Esophagus (tissue), 2 donors: Measurements from ENCODE around the gene CHST1. TPM values are rescaled to one million over a fixed set of nuclear protein-coding genes. Genes with fewer than 3 reads are reported as not detected.

Experiments
- H3K27ac ChIP-seq, 2 donors: one replicate each; pipeline ENCODE4 v1.5.1; 2013; ENCODE audit warnings: low read depth in 2 of 2, mild to moderate bottlenecking in 2 of 2, inconsistent platforms in 1 of 2, low read length in 1 of 2, moderate library complexity in 1 of 2
- H3K27me3 ChIP-seq, 2 donors: one replicate each; pipeline ENCODE4 v1.6.1; 2013; ENCODE audit warnings: low read length in 2 of 2, control low read depth in 1 of 2, mild to moderate bottlenecking in 1 of 2; ENCODE audit not compliant: insufficient read depth in 2 of 2, control insufficient read depth in 1 of 2
- H3K36me3 ChIP-seq, 2 donors: one replicate each; pipeline ENCODE4 v1.6.1; 2013; ENCODE audit warnings: low read length in 1 of 2; ENCODE audit not compliant: control insufficient read depth in 2 of 2, insufficient read depth in 2 of 2
- H3K4me1 ChIP-seq, 2 donors: one replicate each; pipeline ENCODE4 v1.6.1; 2013; ENCODE audit warnings: low read length in 1 of 2; ENCODE audit not compliant: control insufficient read depth in 2 of 2, insufficient read depth in 2 of 2
- H3K4me3 ChIP-seq, 2 donors: one replicate each; pipeline ENCODE4 v1.5.1; 2013; ENCODE audit warnings: low read length in 2 of 2, mild to moderate bottlenecking in 2 of 2, low read depth in 1 of 2, moderate library complexity in 1 of 2
- H3K9me3 ChIP-seq, 2 donors: one replicate each; pipeline ENCODE4 v1.6.1; 2013; ENCODE audit warnings: mild to moderate bottlenecking in 2 of 2, low read depth in 1 of 2, low read length in 1 of 2, moderate library complexity in 1 of 2; ENCODE audit not compliant: control insufficient read depth in 2 of 2, insufficient read depth in 1 of 2
- WGBS, 2 donors: extraction: QIAGEN DNeasy Blood & Tissue Kit; methylation state at CpG; one replicate each; pipeline ENCODE4 v1.1.7; 2013; 5-methylcytosine and 5-hydroxymethylcytosine counted together
- polyA plus RNA-seq, 2 donors: library from polyadenylated mRNA; stranded (reverse); fragments of 200-250 nt; gene quantifications; one replicate each; pipeline ENCODE4 v1.2.3, GENCODE V29; 2013
- donor health status: healthy with polysubstance abuse.
- donor health status: Bipolar disorder and iron deficiency.

Gene CHST1
- polyA plus RNA-seq, 2 donors: 0.14 to 0.25 TPM

DNA sequence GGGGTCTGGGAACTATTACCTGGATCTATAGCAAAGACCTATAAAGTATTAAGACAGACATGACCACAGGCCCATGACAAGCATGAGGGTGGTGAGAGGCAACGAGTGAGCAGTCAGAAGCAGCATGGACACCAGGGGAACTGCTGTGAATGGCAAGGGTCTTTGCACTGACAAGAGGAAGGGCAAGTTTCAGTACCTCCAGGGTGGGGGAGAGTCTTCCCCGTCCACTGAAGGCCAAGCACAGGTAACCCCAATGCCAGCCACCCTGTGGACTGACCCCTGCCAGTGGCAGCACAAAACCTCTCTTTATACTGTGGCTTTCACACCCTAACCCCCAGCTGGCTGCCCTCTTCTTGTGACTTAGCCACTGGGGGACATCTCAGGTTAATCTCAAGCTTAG lies 55.5 kb downstream of the CHST1 start:
- H3K27me3 ChIP-seq: no peaks in the 10 kb centered on the region
- no peak overlapping the region for H3K4me3 ChIP-seq
- WGBS, 2 donors: 25 to 35% methylated on average over 2 of the region's 2 CpGs
- H3K27ac ChIP-seq: no peak overlapping the region
- H3K4me1 ChIP-seq: no peaks in the 10 kb centered on the region
- peaks cover 0 to 3% of the 10 kb centered on the region in 2 donors for H3K9me3 ChIP-seq
- no peaks in the 10 kb centered on the region for H3K36me3 ChIP-seq

GRCh38 chr11:45609337-45609736 lies 56.1 kb downstream of the CHST1 start:
- no peaks in the 10 kb centered on the region for H3K4me1 ChIP-seq
- H3K27ac ChIP-seq: no peak overlapping the region
- H3K4me3 ChIP-seq: no peak overlapping the region
- H3K27me3 ChIP-seq: no peaks in the 10 kb centered on the region
- no peaks in the 10 kb centered on the region for H3K36me3 ChIP-seq
- 85 to 87% methylated on average over 3 of the region's 3 CpGs for WGBS, 2 donors
- H3K9me3 ChIP-seq: peaks cover 0 to 3% of the 10 kb centered on the region in 2 donors

- no peaks in the 10 kb centered on the region for H3K27me3 ChIP-seq
Observed at GRCh38 chr11:45607995-45608394, 57.4 kb downstream of the CHST1 start.

GRCh38 chr11:45606514-45607281 lies 58.7 kb downstream of the CHST1 start:
- Histone ChIP-seq H3K36me3 (no peaks in the 10 kb centered on the region), H3K27ac (no peak overlapping the region), H3K4me3 (no peak overlapping the region), H3K9me3 (peaks cover 0 to 3% of the 10 kb centered on the region in 2 donors), H3K27me3 (no peaks in the 10 kb centered on the region), H3K4me1 (no peaks in the 10 kb centered on the region)
- WGBS, 2 donors: 25 to 26% methylated on average over 10 of the region's 10 CpGs

More at GRCh38 chr11:45607995-45608394, 57.4 kb downstream of the CHST1 start:
- Histone ChIP-seq H3K36me3 (no peaks in the 10 kb centered on the region), H3K27ac (no peak overlapping the region), H3K4me1 (no peaks in the 10 kb centered on the region), H3K4me3 (no peak overlapping the region), H3K9me3 (peaks cover 0 to 3% of the 10 kb centered on the region in 2 donors)
- WGBS, 2 donors: 45 to 46% methylated on average over 5 of the region's 5 CpGs

GRCh38 chr11:45605051-45605450 lies 60.4 kb downstream of the CHST1 start:
- H3K9me3 ChIP-seq: peaks cover 0 to under 1% of the 10 kb centered on the region in 2 donors
- no peaks in the 10 kb centered on the region for H3K27me3 ChIP-seq
- no peaks in the 10 kb centered on the region for H3K4me1 ChIP-seq
- no peaks in the 10 kb centered on the region for H3K36me3 ChIP-seq
- no peak overlapping the region for H3K27ac ChIP-seq
- 23 to 40% methylated on average over 1 of the region's 1 CpG for WGBS, 2 donors
- H3K4me3 ChIP-seq: no peak overlapping the region

GRCh38 chr11:45603946-45604682 lies 61.3 kb downstream of the CHST1 start:
- H3K27ac ChIP-seq: no peak overlapping the region
- H3K4me3 ChIP-seq: no peak overlapping the region
- 37 to 46% methylated on average over 11 of the region's 11 CpGs for WGBS, 2 donors
- peaks cover 0 to 3% of the 10 kb centered on the region in 2 donors for H3K9me3 ChIP-seq
- no peaks in the 10 kb centered on the region for H3K27me3 ChIP-seq
- no peaks in the 10 kb centered on the region for H3K36me3 ChIP-seq
- no peaks in the 10 kb centered on the region for H3K4me1 ChIP-seq

DNA sequence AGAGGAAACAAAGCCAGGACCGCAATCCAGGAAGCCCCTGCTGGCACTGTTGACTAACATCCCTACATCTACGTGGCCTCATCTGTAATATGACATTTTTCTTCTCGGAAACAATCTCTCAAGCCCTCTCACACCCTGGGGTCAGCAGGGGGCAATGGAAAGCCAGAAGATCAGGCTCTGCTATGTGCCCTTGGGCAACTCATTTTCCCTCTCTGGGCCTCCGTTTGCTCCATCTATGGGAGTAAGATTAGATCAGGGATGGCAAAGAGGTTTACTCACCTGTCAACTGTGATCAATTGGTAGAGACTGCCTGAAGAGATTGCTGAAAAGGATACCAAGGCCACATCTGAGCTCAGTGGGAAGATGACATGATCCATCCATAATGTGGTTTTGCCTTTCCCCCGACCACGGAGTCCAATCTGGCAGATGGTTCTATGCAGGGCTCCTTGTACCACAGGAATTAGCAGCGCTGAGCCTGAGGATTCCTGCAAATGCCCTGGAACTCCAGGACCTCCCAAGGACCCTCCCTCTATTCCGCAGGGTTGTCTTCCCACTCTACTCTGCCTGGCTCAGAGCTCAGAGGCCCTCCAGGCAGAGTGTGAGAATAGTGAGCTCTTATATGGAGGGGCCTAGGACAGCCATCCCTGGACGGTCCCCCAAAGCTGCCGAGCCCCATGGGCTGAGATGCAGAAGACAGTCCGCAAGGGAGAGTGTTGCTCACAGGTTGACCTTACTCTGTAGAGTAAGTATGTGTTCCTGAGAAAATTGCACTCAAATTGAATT lies 66.1 kb downstream of the CHST1 start:
- peaks cover 0 to 6% of the 10 kb centered on the region in 2 donors for H3K27me3 ChIP-seq

More for the DNA sequence above, 66.1 kb downstream of the CHST1 start:
- no peaks in the 10 kb centered on the region for H3K36me3 ChIP-seq
- 72 to 77% methylated on average over 11 of the region's 11 CpGs for WGBS, 2 donors
- no peak overlapping the region for H3K4me3 ChIP-seq
- no peaks in the 10 kb centered on the region for H3K4me1 ChIP-seq
- peaks cover 0 to 3% of the 10 kb centered on the region in 2 donors for H3K9me3 ChIP-seq
- H3K27ac ChIP-seq: no peak overlapping the region

Other genes starting within 250 kb of the CHST1 start
- 10 to 100 TPM; 36.9 to 45.6 TPM for gene SLC35C1, start 139.5 kb upstream of the CHST1 start, polyA plus RNA-seq
- gene CRY2, start 181.9 kb upstream of the CHST1 start, polyA plus RNA-seq: 1 to 10 TPM; 5.9 to 6.8 TPM
- 1 to 10 TPM in 1 of 2 donors, under 1 TPM in 1; 0.77 to 1.3 TPM for gene MAPK8IP1, start 220.0 kb upstream of the CHST1 start, polyA plus RNA-seq
- under 1 TPM; 0.16 to 0.49 TPM for gene FREY1, start 241.6 kb upstream of the CHST1 start, polyA plus RNA-seq